Measurements from ENCODE around the gene ABHD8.

The ABHD8 gene

GRCh38 chr19:17262557-17262956, 40.7 kb downstream of the ABHD8 start:
- no peak for DNase-seq

GRCh38 chr19:17260842-17261325, 42.3 kb downstream of the ABHD8 start:
- DNase-seq = peak; percentile 62

DNA sequence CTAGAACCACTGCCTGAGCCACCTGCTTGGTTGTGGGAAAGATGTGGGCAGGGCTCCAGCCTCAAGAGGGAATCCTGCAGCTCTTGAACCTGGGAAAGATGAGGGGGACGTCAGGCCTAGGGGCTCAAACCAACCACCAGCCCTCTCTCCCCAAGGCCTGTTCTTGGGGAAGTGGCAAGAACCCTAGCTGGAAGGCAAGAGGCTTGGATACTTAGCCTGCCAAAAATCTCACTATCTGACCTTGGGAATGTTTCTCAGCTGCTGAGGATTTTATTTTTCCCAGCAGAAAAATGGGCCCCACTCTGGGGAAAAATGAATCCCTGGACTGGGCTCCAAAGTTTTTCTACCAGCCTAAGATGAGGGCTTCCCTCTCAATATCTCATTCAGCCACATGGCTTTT, 43.3 kb downstream of the ABHD8 start:
- DNase-seq = no peak

GRCh38 chr19:17259118-17259780, 44.0 kb downstream of the ABHD8 start:
- DNase-seq = no peak

GRCh38 chr19:17256130-17256529, 47.1 kb downstream of the ABHD8 start:
- DNase-seq = no peak

DNA sequence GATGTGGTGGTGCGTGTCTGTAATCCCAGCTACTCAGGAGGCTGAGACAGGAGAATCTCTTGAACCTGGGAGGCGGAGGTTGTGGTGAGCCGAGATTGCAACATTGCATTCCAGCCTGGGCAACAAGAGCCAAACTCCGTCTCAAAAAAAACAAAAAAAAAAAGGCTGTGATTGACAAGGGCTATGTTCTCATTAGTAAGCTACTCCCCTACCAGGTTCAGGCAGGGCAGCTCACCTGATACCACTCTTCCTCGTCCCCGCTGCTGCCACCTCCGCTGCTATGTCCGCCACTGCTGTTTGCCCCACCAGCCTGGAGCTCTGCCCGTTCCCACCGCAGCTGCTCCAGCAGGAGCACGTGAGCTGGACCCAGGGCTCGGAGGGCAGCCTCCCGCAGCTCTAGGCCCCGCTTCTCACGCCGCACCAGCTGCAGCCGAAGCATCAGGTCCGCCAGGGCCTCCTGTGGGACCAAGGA, 48.0 kb downstream of the ABHD8 start:
- DNase-seq = no peak

GRCh38 chr19:17254636-17255035, 48.6 kb downstream of the ABHD8 start:
- DNase-seq = no peak

GRCh38 chr19:17249887-17250548, 53.2 kb downstream of the ABHD8 start:
- no peak for DNase-seq

DNA sequence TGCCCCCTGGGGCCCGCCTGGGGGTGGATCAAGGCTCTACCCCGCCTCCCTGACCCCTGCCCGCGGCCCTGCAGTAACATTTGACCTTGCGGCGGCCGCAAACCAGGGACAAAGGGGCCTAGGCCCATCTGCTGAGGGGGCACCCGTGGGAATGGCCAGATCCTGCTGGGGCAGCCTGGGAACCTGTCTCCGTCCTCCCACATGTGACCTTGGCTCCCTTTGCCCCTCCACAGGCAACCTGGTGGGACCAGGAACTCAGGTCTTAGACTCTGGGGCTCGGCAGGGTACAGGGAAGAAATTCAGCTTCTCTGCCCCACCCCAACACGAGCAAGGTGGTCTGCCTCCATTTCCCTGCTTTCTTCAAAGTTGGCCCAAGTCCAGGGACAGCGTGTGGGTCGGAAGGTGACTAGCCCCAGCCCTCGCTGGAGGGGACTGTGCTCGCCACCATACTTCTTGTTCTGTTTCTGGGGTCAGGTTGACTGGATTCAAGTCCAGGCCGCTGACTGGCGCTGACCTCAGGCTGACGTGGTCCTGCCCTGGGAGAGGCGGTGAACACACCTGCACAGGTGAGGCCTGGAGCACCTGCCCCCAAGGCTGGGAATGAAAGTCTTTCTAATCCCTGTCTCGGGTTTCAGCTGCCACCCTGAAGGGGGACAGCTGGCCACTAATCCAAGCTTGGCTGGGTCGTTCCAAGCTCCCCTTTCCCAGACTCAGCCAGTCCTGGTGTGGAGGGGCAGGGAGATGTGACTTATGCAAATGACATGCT, 55.0 kb downstream of the ABHD8 start:
- no peak for DNase-seq

DNA sequence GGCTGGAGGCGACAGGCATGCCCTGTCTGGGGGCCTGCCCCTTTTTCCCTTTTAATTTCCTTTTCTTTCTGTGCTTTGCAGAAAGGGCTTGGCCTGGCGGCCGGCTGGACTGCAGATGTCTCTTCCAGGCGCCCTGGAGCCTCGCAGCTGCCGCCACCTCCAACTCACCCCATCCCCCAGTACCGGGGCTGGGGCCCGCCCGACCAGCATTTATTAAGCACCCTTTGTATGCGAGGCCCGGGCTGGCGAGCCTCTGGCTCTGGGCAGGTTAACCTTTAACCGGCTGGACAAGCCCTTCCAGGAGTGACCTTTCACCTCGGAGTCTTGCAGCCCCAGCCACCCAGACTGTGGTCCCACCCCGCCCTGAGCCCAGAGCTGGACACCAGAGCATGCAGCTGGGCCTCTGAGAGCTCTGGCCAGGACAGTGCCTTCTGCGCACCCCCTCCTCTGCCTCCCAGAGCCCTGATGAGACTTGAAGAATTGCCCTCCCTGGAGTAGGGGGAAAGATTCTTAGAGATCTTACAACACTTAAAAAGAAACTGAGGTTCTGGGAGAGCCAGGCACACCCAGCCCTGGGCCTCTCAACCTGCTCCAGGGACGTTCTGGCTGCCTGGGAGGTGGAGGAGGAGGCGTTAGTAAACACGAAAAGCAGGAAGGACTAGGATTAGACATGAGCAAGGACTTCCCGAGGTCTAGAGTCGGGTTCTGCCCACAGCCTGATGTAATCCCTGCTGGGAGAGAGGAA, 56.4 kb downstream of the ABHD8 start:
- peak; percentile 18 for DNase-seq

DNA sequence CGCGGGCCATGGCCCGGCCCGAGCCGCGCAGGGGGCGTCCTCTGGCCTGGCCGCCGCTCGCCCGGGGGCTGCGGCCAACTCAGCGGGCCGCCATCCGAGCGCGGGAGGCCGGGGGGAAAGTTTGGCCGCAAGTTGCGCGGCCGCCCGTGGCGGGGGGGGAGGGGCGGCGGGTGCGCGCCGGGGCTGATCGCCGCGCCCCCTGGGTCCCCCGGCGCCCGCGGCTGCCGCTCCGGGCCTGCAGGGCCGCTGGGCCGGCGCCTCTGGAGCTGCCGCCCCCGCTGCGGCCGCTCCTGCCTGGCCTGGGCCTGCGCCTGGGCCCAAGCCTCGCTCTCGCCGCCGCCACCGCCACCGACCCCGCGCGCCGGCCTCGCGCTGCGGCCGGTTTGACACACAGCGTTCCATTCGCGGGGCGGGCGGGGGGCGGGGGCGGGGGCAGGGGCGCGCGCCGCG, 57.7 kb downstream of the ABHD8 start, which contains the start of gene NR2F6:
NR2F6 (minus strand) TSS at position 385 of the 450 bp plus-strand sequence. CDS start 699 bp downstream, outside the sequence.
- DNase-seq = no peak

DNA sequence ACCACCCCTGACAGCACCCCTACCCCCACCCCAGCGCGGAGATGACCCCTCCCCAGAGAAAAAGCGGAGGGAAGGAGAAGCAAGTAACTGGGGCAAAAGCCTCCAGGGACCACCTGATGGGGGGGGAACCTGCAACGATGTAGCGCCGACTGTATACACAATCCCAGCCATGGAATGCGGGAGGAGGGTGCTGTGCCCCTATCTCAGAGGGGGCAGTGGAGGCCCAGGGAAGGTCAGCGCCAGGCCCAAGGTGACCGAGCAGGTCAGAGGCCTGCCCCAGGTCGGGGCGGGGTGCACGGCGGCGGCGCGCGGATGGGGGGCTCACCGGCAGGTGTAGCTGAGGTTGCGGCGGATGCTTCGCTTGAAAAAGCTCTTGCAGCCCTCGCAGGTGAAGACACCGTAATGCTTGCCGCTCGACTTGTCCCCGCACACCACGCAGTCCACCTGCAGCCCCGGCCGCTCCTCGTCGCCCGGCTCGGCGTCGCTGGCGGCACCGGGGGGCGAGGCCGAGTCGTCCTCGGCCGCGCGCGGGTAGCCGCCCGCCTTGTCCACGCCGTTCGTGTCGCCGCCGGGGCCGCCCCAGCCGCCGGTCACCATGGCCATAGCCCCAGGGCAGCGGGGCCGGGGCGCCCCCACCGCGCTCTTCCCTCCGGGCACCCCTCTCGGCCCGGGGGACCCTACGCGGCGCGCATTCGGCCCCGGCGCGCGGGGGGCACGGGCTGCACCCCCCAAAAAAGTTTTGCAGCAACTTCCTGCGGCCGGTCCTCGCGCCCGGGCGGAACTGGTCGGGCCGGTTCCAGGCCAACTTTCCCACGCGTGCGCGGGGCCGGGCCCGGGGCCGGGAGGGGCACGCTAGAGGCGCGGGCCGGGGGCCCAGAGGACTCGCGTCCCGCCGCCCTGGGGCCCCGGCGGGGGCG, 58.3 kb downstream of the ABHD8 start:
- no peak for DNase-seq

- no peak for DNase-seq
Observed at GRCh38 chr19:17243830-17244617, 59.2 kb downstream of the ABHD8 start.

DNA sequence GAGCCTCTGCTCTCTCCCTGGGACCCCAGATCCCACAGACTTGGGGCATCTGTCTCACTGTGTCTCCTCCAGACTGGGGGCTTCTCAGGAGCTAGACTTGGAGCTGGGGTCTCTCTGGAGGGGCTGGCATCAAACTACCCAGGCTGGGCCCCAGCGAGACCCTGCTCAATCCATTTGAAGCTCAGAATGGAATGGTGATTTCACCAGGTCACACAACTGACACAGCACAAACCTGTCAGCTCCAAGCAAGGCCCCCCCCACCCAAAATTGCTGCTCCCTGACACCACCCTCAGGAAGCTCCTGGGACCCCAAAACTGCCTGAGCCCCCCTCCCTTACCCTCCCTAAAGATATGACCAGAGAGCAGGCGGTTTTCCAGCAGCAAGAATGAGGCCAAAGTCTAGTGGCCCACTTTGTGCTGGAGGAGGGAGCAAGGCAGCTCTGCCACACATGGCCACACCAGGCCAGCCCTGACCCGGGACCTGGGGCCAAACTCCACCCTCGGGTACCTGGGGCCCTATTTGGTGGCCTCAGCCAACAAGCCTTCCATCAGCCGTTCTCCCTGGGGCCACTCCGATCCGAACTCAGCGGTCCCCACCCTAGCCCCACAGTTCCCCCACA, 59.9 kb downstream of the ABHD8 start:
- DNase-seq = no peak

DNA sequence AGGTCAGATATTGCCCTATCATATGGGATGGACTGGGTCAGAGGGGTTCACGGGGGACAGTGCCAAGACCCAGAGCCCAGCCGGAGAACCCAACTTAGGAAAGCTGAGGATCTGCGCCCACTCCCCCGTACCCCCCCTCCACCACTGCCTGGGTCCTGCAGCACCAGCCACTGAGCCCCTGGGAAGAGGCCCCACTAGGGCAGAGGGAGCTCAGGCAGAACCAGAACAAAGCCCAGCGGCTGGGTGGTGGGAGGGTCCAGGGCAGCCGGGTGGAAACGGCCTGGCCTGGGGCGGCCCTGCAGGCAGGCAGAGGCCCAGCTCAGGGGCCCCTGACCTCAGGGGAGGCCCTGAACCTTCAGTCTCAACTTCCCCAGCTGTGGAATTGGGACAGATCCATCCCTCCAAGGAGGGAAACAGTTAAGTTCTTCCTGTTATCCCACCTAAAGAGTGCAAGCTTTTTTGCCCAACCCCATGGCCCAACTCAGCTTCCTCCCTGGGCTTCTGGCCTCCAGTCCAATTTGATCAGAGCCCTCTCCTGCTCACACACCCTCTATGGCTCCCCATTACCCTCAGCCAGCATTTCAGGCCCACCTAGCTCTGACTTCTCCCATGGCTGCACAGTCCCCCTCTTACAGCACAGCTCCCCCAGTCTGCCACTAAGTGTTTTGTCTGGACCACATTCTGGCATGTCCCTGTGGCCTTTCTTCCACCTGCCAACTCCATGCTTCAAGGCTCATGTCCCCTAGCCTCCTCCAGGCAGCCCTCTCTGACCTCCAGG, 60.6 kb downstream of the ABHD8 start:
- DNase-seq = no peak
